SK-N-SH (cell line): Measurements from ENCODE around the gene PLAC9. TPM values are rescaled to one million over a fixed set of nuclear protein-coding genes. Genes with fewer than 3 reads are reported as not detected.

Source experiments
- CTCF ChIA-PET: fragments of 300-600, 350-600 bp; formaldehyde crosslinking; extraction: SDS; loops from one replicate; lab custom pipeline; 2021; lab: Yijun Ruan, JAX
- POLR2A ChIA-PET: fragments of 350-600 bp; sonication (Branson Sonifier 250); formaldehyde crosslinking; extraction: SDS; loops from one replicate; lab custom pipeline; 2020; ENCODE audit warnings: antibody characterized with exemption, inconsistent platforms; lab: Yijun Ruan, JAX
- DNase-seq: peaks from one replicate; pipeline ENCODE4 v3.0.0; 2012
- H2AFZ ChIP-seq: fragments of 200-600 bp; sonication (generic); 2 replicates; pipeline ENCODE4 v1.8.1; 2016; ENCODE audit warnings: antibody characterized with exemption, mild to moderate bottlenecking, low read depth
- H3F3A ChIP-seq: fragments of 200-600 bp; sonication (generic); replicated peaks from 2 replicates; pipeline ENCODE3; 2016; ENCODE audit warnings: antibody characterized with exemption, mild to moderate bottlenecking; ENCODE audit not compliant: insufficient read depth
- H3K27ac ChIP-seq, 2 experiments: fragments of 200-500 bp in 1 of 2; fragments of 200-600 bp in 1 of 2; sonication (Bioruptor generic) in 1 of 2; sonication (generic), shearing (Covaris generic) in 1 of 2; 2 replicates each; pipeline versions ENCODE4 v1.5.1 to v1.6.1; 2014 to 2016; ENCODE audit warnings: low read depth in 2 of 2, inconsistent platforms in 1 of 2, low read length in 1 of 2, mild to moderate bottlenecking in 1 of 2, mixed read lengths in 1 of 2
- H3K27me3 ChIP-seq: fragments of 200-600 bp; sonication (generic), shearing (Covaris generic); 2 replicates; pipeline ENCODE4 v1.6.1; 2016; ENCODE audit warnings: mixed run types; ENCODE audit not compliant: insufficient read depth
- H3K36me3 ChIP-seq, 2 experiments: fragments of 200-500 bp in 1 of 2; fragments of 200-600 bp in 1 of 2; sonication (Bioruptor generic) in 1 of 2; sonication (generic) in 1 of 2; replicated peaks in 1 of 2; 2 replicates each; pipeline versions ENCODE3 to v1.5.1; 2014 to 2016; ENCODE audit warnings: low read length in 1 of 2, mild to moderate bottlenecking in 1 of 2; ENCODE audit not compliant: insufficient read depth in 2 of 2, control insufficient read depth in 1 of 2
- H3K4me1 ChIP-seq, 2 experiments: fragments of 200-500 bp in 1 of 2; fragments of 200-600 bp in 1 of 2; sonication (Bioruptor generic) in 1 of 2; sonication (generic), shearing (Covaris generic) in 1 of 2; 2 replicates each; pipeline versions ENCODE4 v1.5.1 to v1.6.1; 2014 to 2016; ENCODE audit warnings: low read depth in 1 of 2, low read length in 1 of 2, mixed run types in 1 of 2; ENCODE audit not compliant: insufficient read depth in 2 of 2, control insufficient read depth in 1 of 2
- H3K4me2 ChIP-seq: fragments of 200-600 bp; sonication (generic), shearing (Covaris generic); 2 replicates; pipeline ENCODE4 v1.6.1; 2017; ENCODE audit warnings: mixed run types
- H3K4me3 ChIP-seq, 2 experiments: fragments of 200-500 bp in 1 of 2; fragments of 200-600 bp in 1 of 2; sonication (Bioruptor generic) in 1 of 2; sonication (generic), shearing (Covaris generic) in 1 of 2; 2 replicates each; pipeline versions ENCODE4 v1.5.1 to v1.8.1; 2014 to 2016; ENCODE audit warnings: low read depth in 2 of 2, inconsistent platforms in 1 of 2, low read length in 1 of 2, mild to moderate bottlenecking in 1 of 2, mixed read lengths in 1 of 2, moderate library complexity in 1 of 2
- H3K79me2 ChIP-seq: fragments of 200-600 bp; sonication (generic); 2 replicates; pipeline ENCODE4 v1.8.1; 2017; ENCODE audit warnings: mild to moderate bottlenecking; ENCODE audit not compliant: insufficient read depth
- H3K9ac ChIP-seq: fragments of 200-600 bp; sonication (generic); 2 replicates; pipeline ENCODE4 v1.6.1; 2017; ENCODE audit warnings: mixed run types
- H3K9me2 ChIP-seq: fragments of 200-600 bp; sonication (generic); 2 replicates; pipeline ENCODE4 v1.6.1; 2017; ENCODE audit warnings: mixed run types
- H3K9me3 ChIP-seq: fragments of 200-600 bp; sonication (generic); 2 replicates; pipeline ENCODE4 v1.6.1; 2017; ENCODE audit warnings: mixed run types, mild to moderate bottlenecking, moderate library complexity
- H4K20me1 ChIP-seq: fragments of 200-600 bp; sonication (generic); 2 replicates; pipeline ENCODE4 v1.6.1; 2017; ENCODE audit warnings: mild to moderate bottlenecking, mixed run types; ENCODE audit not compliant: insufficient read depth
- CHD2 ChIP-seq: fragments of 150-350 bp; IDR thresholded peaks from 2 replicates; pipeline ENCODE4 v1.6.1; 2018; ENCODE audit warnings: low read length; ENCODE audit not compliant: partially characterized antibody
- FOSL2 ChIP-seq: IDR thresholded peaks from 2 replicates; pipeline ENCODE4 v1.4.0; 2012; ENCODE audit warnings: low read depth, mild to moderate bottlenecking, moderate library complexity, borderline replicate concordance
- FOXJ3 ChIP-seq: sonication (generic); formaldehyde crosslinking; IDR thresholded peaks from 2 replicates; pipeline ENCODE4 v1.5.1; 2020; ENCODE audit warnings: mild to moderate bottlenecking, missing genetic modification reagents
- GABPA ChIP-seq: IDR thresholded peaks from 2 replicates; pipeline ENCODE4 v1.4.0; 2012; ENCODE audit warnings: low read depth, mild to moderate bottlenecking
- GATA2 ChIP-seq: sonication (generic); formaldehyde crosslinking; IDR thresholded peaks from 2 replicates; pipeline ENCODE4 v1.5.0; 2020; ENCODE audit warnings: mild to moderate bottlenecking, missing genetic modification reagents
- JUND ChIP-seq: IDR thresholded peaks from 2 replicates; pipeline ENCODE4 v1.4.0; 2012
- MEF2A ChIP-seq: IDR thresholded peaks from 2 replicates; pipeline ENCODE4 v1.4.0; 2012; ENCODE audit warnings: low read depth, borderline replicate concordance
- MXI1 ChIP-seq: IDR thresholded peaks from 2 replicates; pipeline ENCODE4 v1.6.1; 2012; ENCODE audit warnings: mild to moderate bottlenecking, low read depth, low read length, improper control_type of control experiment
- NRF1 ChIP-seq: IDR thresholded peaks from 2 replicates; pipeline ENCODE4 v1.6.1; 2012; ENCODE audit warnings: low read depth, mild to moderate bottlenecking, low read length
- PBX3 ChIP-seq: IDR thresholded peaks from 2 replicates; pipeline ENCODE4; 2012
- POLR2AphosphoS5 ChIP-seq: IDR thresholded peaks from 2 replicates; pipeline ENCODE4 v1.6.1; 2012; ENCODE audit warnings: low read depth, low read length
- RAD21 ChIP-seq: IDR thresholded peaks from 2 replicates; pipeline ENCODE4 v1.6.1; 2012; ENCODE audit warnings: mild to moderate bottlenecking, low read length
- RFX5 ChIP-seq: IDR thresholded peaks from 2 replicates; pipeline ENCODE4 v1.6.1; 2012; ENCODE audit warnings: mild to moderate bottlenecking, improper control_type of control experiment, low read length
- RXRA ChIP-seq: IDR thresholded peaks from 2 replicates; pipeline ENCODE4 v1.4.0; 2012; ENCODE audit warnings: low read depth, mild to moderate bottlenecking, borderline replicate concordance
- SIN3A ChIP-seq: IDR thresholded peaks from 2 replicates; pipeline ENCODE4 v1.6.1; 2012; ENCODE audit warnings: low read depth, mild to moderate bottlenecking, low read length, moderate library complexity, borderline replicate concordance
- TCF12 ChIP-seq: IDR thresholded peaks from 2 replicates; pipeline ENCODE4 v1.4.0; 2012
- TEAD4 ChIP-seq: IDR thresholded peaks from 2 replicates; pipeline ENCODE4 v1.4.0; 2012; ENCODE audit warnings: mild to moderate bottlenecking, borderline replicate concordance; ENCODE audit not compliant: insufficient read depth
- USF1 ChIP-seq: IDR thresholded peaks from 2 replicates; pipeline ENCODE4 v1.4.0; 2012; ENCODE audit warnings: low read depth, borderline replicate concordance
- polyA plus RNA-seq, 3 experiments: library from polyadenylated mRNA; depleted of rRNA; stranded (reverse); fragments of >200 nt; gene quantifications; 2 replicates each; pipeline ENCODE4 v1.2.3, GENCODE V29; 2012
- TF ChIP-seq, protein P1 (sequence below): fragments of 200-600 bp; sonication (generic); IDR thresholded peaks from 2 replicates; pipeline ENCODE4 v1.6.1; 2017; ENCODE audit warnings: antibody characterized with exemption, mild to moderate bottlenecking, moderate library complexity
- TF ChIP-seq, protein P2 (sequence below): IDR thresholded peaks from 2 replicates; pipeline ENCODE4 v1.6.1; 2012; ENCODE audit warnings: mild to moderate bottlenecking, low read depth, low read length, moderate library complexity
- TF ChIP-seq, protein P3 (sequence below): IDR thresholded peaks from 2 replicates; pipeline ENCODE4 v1.4.0; 2012; ENCODE audit warnings: low read depth

PLAC9 gene
- polyA plus RNA-seq, 1 of the 3 experiments (the other 2 are of a cell fraction) = 0.21 TPM

GRCh38 chr10:80191589-80192270 is 59.2 kb downstream of the PLAC9 start (continued):
- TF ChIP-seq, protein P1, sequence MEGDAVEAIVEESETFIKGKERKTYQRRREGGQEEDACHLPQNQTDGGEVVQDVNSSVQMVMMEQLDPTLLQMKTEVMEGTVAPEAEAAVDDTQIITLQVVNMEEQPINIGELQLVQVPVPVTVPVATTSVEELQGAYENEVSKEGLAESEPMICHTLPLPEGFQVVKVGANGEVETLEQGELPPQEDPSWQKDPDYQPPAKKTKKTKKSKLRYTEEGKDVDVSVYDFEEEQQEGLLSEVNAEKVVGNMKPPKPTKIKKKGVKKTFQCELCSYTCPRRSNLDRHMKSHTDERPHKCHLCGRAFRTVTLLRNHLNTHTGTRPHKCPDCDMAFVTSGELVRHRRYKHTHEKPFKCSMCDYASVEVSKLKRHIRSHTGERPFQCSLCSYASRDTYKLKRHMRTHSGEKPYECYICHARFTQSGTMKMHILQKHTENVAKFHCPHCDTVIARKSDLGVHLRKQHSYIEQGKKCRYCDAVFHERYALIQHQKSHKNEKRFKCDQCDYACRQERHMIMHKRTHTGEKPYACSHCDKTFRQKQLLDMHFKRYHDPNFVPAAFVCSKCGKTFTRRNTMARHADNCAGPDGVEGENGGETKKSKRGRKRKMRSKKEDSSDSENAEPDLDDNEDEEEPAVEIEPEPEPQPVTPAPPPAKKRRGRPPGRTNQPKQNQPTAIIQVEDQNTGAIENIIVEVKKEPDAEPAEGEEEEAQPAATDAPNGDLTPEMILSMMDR = no peak
- no peak for TF ChIP-seq CHD2
- TF ChIP-seq FOXJ3 = no peak

GRCh38 chr10:80192553-80192952 is 60.0 kb downstream of the PLAC9 start:
- H3K4me1 ChIP-seq = peaks cover 0 to 12% of the 10 kb centered on the region in 2 experiments; a peak in 2 of 4 replicates
- TF ChIP-seq, protein P2, sequence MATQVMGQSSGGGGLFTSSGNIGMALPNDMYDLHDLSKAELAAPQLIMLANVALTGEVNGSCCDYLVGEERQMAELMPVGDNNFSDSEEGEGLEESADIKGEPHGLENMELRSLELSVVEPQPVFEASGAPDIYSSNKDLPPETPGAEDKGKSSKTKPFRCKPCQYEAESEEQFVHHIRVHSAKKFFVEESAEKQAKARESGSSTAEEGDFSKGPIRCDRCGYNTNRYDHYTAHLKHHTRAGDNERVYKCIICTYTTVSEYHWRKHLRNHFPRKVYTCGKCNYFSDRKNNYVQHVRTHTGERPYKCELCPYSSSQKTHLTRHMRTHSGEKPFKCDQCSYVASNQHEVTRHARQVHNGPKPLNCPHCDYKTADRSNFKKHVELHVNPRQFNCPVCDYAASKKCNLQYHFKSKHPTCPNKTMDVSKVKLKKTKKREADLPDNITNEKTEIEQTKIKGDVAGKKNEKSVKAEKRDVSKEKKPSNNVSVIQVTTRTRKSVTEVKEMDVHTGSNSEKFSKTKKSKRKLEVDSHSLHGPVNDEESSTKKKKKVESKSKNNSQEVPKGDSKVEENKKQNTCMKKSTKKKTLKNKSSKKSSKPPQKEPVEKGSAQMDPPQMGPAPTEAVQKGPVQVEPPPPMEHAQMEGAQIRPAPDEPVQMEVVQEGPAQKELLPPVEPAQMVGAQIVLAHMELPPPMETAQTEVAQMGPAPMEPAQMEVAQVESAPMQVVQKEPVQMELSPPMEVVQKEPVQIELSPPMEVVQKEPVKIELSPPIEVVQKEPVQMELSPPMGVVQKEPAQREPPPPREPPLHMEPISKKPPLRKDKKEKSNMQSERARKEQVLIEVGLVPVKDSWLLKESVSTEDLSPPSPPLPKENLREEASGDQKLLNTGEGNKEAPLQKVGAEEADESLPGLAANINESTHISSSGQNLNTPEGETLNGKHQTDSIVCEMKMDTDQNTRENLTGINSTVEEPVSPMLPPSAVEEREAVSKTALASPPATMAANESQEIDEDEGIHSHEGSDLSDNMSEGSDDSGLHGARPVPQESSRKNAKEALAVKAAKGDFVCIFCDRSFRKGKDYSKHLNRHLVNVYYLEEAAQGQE = no peak
- TF ChIP-seq RFX5 = no peak
- TF ChIP-seq SIN3A = no peak
- TF ChIP-seq RXRA = no peak
- no peak for TF ChIP-seq PBX3
- no peak for TF ChIP-seq JUND
- TF ChIP-seq POLR2AphosphoS5 = no peak
- no peak for TF ChIP-seq USF1
- TF ChIP-seq NRF1 = no peak
- TF ChIP-seq TEAD4 = no peak
- TF ChIP-seq GABPA = no peak
- TF ChIP-seq MXI1 = no peak
- TF ChIP-seq MEF2A = no peak
- TF ChIP-seq GATA2 = no peak
- TF ChIP-seq FOSL2 = no peak
- no peak for TF ChIP-seq TCF12
- no peak for TF ChIP-seq FOXJ3
- TF ChIP-seq, protein P3, sequence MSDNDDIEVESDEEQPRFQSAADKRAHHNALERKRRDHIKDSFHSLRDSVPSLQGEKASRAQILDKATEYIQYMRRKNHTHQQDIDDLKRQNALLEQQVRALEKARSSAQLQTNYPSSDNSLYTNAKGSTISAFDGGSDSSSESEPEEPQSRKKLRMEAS = no peak
- no peak for TF ChIP-seq CHD2
- TF ChIP-seq RAD21 = no peak
- CTCF ChIA-PET = no interaction called here
- POLR2A ChIA-PET = no interaction called here
- H3K9me2 ChIP-seq = no peaks in the 10 kb centered on the region
- no peaks in the 10 kb centered on the region for H3K27me3 ChIP-seq
- peaks cover 68% of the 10 kb centered on the region for H3K79me2 ChIP-seq
- no peak overlapping the region for H3K4me2 ChIP-seq
- DNase-seq = no peak
- H4K20me1 ChIP-seq = peaks cover 43% of the 10 kb centered on the region
- H3K9me3 ChIP-seq = no peaks in the 10 kb centered on the region
- no peak overlapping the region for H3K27ac ChIP-seq
- H3F3A ChIP-seq = no peaks in the 10 kb centered on the region
- no peak overlapping the region for H3K4me3 ChIP-seq
- no peak overlapping the region for H2AFZ ChIP-seq
- peaks cover 0 to 3% of the 10 kb centered on the region in 2 experiments for H3K36me3 ChIP-seq
- no peak overlapping the region for H3K9ac ChIP-seq
